HepG2 (cell line): ENCODE data around the gene KBTBD2. TPM values are rescaled to one million over a fixed set of nuclear protein-coding genes. Genes with fewer than 3 reads are reported as not detected.

Experiments used
- AGO2 ChIP-seq: fragments of 200-400 bp; formaldehyde crosslinking; optimal IDR thresholded peaks from 2 replicates; pipeline ENCODE3; 2017; ENCODE audit warnings: mild to moderate bottlenecking, low read depth, low read length, moderate library complexity
- CREB3 ChIP-seq: sonication (generic); formaldehyde crosslinking; IDR thresholded peaks from 2 replicates; pipeline ENCODE4 v1.5.0; 2020; ENCODE audit warnings: missing genetic modification reagents
- CREBL2 ChIP-seq: sonication (generic); formaldehyde crosslinking; IDR thresholded peaks from 2 replicates; pipeline ENCODE4 v1.8.1; 2023; ENCODE audit warnings: missing genetic modification reagents, mild to moderate bottlenecking, borderline replicate concordance
- DMTF1 ChIP-seq: sonication (generic); formaldehyde crosslinking; IDR thresholded peaks from 2 replicates; pipeline ENCODE4 v1.4.0; 2020; ENCODE audit warnings: mild to moderate bottlenecking, missing genetic modification reagents
- HNRNPLL ChIP-seq: fragments of 200-400 bp; formaldehyde crosslinking; IDR thresholded peaks from 2 replicates; pipeline ENCODE4 v1.6.1; 2017; ENCODE audit warnings: mild to moderate bottlenecking, low read depth, low read length; ENCODE audit not compliant: poor library complexity, severe bottlenecking
- JUN ChIP-seq: sonication (generic); formaldehyde crosslinking; IDR thresholded peaks from 2 replicates; pipeline ENCODE4 v1.4.0; 2020; ENCODE audit warnings: mild to moderate bottlenecking, missing genetic modification reagents
- KLF9 ChIP-seq: IDR thresholded peaks from 2 replicates; pipeline ENCODE4 v1.6.1; 2016; ENCODE audit warnings: low read depth
- PAF1 ChIP-seq: IDR thresholded peaks from 2 replicates; pipeline ENCODE4 v1.6.1; 2016; ENCODE audit warnings: missing genetic modification reagents, missing compliant biosample characterization
- PAXIP1 ChIP-seq: sonication (generic); formaldehyde crosslinking; conservative IDR thresholded peaks from 2 replicates; pipeline ENCODE4 v1.4.0; 2020; ENCODE audit warnings: mild to moderate bottlenecking, missing genetic modification reagents, moderate library complexity
- RFX5 ChIP-seq: IDR thresholded peaks from 2 replicates; pipeline ENCODE4 v1.6.1; 2011; ENCODE audit warnings: low read depth, low read length, improper control_type of control experiment
- SNAPC2 ChIP-seq: sonication (generic); formaldehyde crosslinking; IDR thresholded peaks from 2 replicates; pipeline ENCODE4 v1.8.1; 2022; ENCODE audit warnings: mild to moderate bottlenecking, missing genetic modification reagents
- SOX13 ChIP-seq, 3 experiments: fragments of 450-650 bp in 1 of 3; sonication (generic) in 1 of 3; formaldehyde crosslinking in 1 of 3; IDR thresholded peaks in 2 of 3; conservative IDR thresholded peaks in 1 of 3; 2 replicates each; pipeline versions ENCODE4 v1.5.0 to v1.6.1; 2016 to 2020; ENCODE audit warnings: antibody characterized with exemption in 1 of 3, mild to moderate bottlenecking in 1 of 3, missing compliant biosample characterization in 1 of 3, missing genetic modification reagents in 1 of 3, moderate library complexity in 1 of 3
- SRF ChIP-seq: IDR thresholded peaks from 2 replicates; pipeline ENCODE4 v1.6.1; 2011; ENCODE audit warnings: mild to moderate bottlenecking, low read depth, low read length, moderate library complexity
- TCF12 ChIP-seq, 2 experiments: fragments of 450-650 bp in 1 of 2; sonication (generic) in 1 of 2; formaldehyde crosslinking in 1 of 2; IDR thresholded peaks; 2 replicates each; pipeline versions ENCODE4 v1.6.1 to v1.8.0; 2017 to 2022; ENCODE audit warnings: antibody characterized with exemption in 1 of 2, mild to moderate bottlenecking in 1 of 2, missing genetic modification reagents in 1 of 2, moderate library complexity in 1 of 2
- TCF7 ChIP-seq: sonication (generic); IDR thresholded peaks from 2 replicates; pipeline ENCODE4 v1.6.1; 2016; ENCODE audit warnings: antibody characterized with exemption, low read depth
- ZMAT3 ChIP-seq: sonication (generic); formaldehyde crosslinking; conservative IDR thresholded peaks from 2 replicates; pipeline ENCODE4 v1.7.0; 2021; ENCODE audit warnings: missing genetic modification reagents
- ZNF10 ChIP-seq: sonication (generic); formaldehyde crosslinking; IDR thresholded peaks from 2 replicates; pipeline ENCODE4 v1.4.0; 2020; ENCODE audit warnings: mild to moderate bottlenecking, low read depth, missing genetic modification reagents, borderline replicate concordance
- ZNF335 ChIP-seq: sonication (generic); formaldehyde crosslinking; IDR thresholded peaks from 2 replicates; pipeline ENCODE4 v1.4.0; 2020; ENCODE audit warnings: missing genetic modification reagents
- ZNF619 ChIP-seq: sonication (generic); formaldehyde crosslinking; IDR thresholded peaks from 2 replicates; pipeline ENCODE4 v1.4.0; 2020; ENCODE audit warnings: mild to moderate bottlenecking, missing genetic modification reagents
- polyA plus RNA-seq, 8 experiments: library from polyadenylated mRNA; depleted of rRNA in 3 of 8; stranded (reverse) in 7 of 8; unstranded in 1 of 8; fragments of >200 nt; fragmentation: Illumina TruSeq in 4 of 8; extraction: Trizol in 4 of 8; gene quantifications; 2 replicates each; pipeline versions ENCODE4 v1.2.1 to v1.2.3, GENCODE V29; 2011 to 2016; ENCODE audit warnings: low read depth in 4 of 8, missing spikeins in 1 of 8, mixed read lengths in 1 of 8; ENCODE audit not compliant: insufficient read depth in 1 of 8
- total RNA-seq, 5 experiments: library from RNA; depleted of rRNA; stranded (reverse); fragments of >200 nt; fragmentation: Illumina TruSeq; extraction: Trizol; gene quantifications; 2 replicates each; pipeline ENCODE4 v1.2.3, GENCODE V29; 2016; ENCODE audit warnings: low read depth in 1 of 5

KBTBD2 gene
- total and polyA plus RNA-seq, 2 of the 13 experiments (the other 11 are each of a cell fraction or from before 2014, with no cell fraction given): 24.0 to 25.2 TPM

GRCh38 chr7:32891800-32892520 lies 400 bp upstream of the KBTBD2 start (continued):
- TF ChIP-seq ZNF10 (CRISPR knock-in tag) (no peak), TCF7 (no peak), SRF (peak; percentile 35; the same call in 1 of the 2 replicates), PAF1 (CRISPR knock-in tag) (no peak), SNAPC2 (no peak), SOX13 (IDR thresholded peaks at IDR 0.05) (no peak), SOX13 (CRISPR knock-in tag; conservative IDR thresholded peaks at IDR 0.05 in 1 of 2, IDR thresholded peaks at IDR 0.05 in 1 of 2) (peak in 1 of 2 experiments; percentile 54; a peak in 2 of 4 replicates), KLF9 (CRISPR knock-in tag) (no peak; the same call in 1 of the 2 replicates), TCF12 (IDR thresholded peaks at IDR 0.05) (no peak), TCF12 (CRISPR knock-in tag; IDR thresholded peaks at IDR 0.05) (no peak), CREB3 (CRISPR knock-in tag) (peak; percentile 67; the same call in 1 of the 2 replicates), HNRNPLL (no peak), DMTF1 (CRISPR knock-in tag) (no peak), JUN (CRISPR knock-in tag) (no peak), ZNF335 (CRISPR knock-in tag) (no peak), ZMAT3 (CRISPR knock-in tag) (peak; percentile 91), CREBL2 (CRISPR knock-in tag) (peak; percentile 64; the same call in 1 of the 2 replicates), ZNF619 (CRISPR knock-in tag) (no peak), PAXIP1 (CRISPR knock-in tag) (peak; percentile 67), RFX5 (peak; percentile 20; the same call in 1 of the 2 replicates), AGO2 (peak; percentile 1)
